Measurements from ENCODE around the gene TMEM255B. TPM values are rescaled to one million over a fixed set of nuclear protein-coding genes. Genes with fewer than 3 reads are reported as not detected.

TMEM255B gene
- total RNA-seq, 2 donors from 2014 or later: 0.96 to 4.6 TPM

GRCh38 chr13:113816254-113816929 is 57.4 kb downstream of the TMEM255B start:
- no peaks in the 10 kb centered on the region for H3K9me3 ChIP-seq
- H3K27ac ChIP-seq: no peak overlapping the region
- intact Hi-C loops (cut with DNase I): loop anchor here (2.0 kb wide), 2 partner anchors 88 to 130 kb away; no protein-coding TSS in a partner anchor
- H3K36me3 ChIP-seq: no peaks in the 10 kb centered on the region
- 76% methylated on average over 24 of the region's 25 CpGs for WGBS
- no peak for DNase-seq (ENCODE audit: low spot score)
- H3K4me3 ChIP-seq: no peak overlapping the region
- TF ChIP-seq POLR2AphosphoS5 (IDR thresholded peaks at IDR 0.05) (no peak), CTCF (IDR thresholded peaks at IDR 0.05) (no peak), POLR2A (IDR thresholded peaks at IDR 0.05) (no peak)
- H3K27me3 ChIP-seq (replicated peaks; ENCODE audit: insufficient read depth): no peaks in the 10 kb centered on the region
- peaks cover 7% of the 10 kb centered on the region for H3K4me1 ChIP-seq (replicated peaks)

GRCh38 chr13:113816946-113817859 is 58.2 kb downstream of the TMEM255B start:
- H3K36me3 ChIP-seq: no peaks in the 10 kb centered on the region
- 18% methylated on average over 23 of the region's 24 CpGs for WGBS
- peak; percentile 88 for DNase-seq (ENCODE audit: low spot score)
- TF ChIP-seq POLR2AphosphoS5 (IDR thresholded peaks at IDR 0.05): peak; percentile 46
- peak; percentile 61 to 93 (median 86) for TF ChIP-seq CTCF (IDR thresholded peaks at IDR 0.05)
- no peak for TF ChIP-seq POLR2A (IDR thresholded peaks at IDR 0.05)
- peak overlapping the region in 1 of 2 donors; percentile 8 for H3K27ac ChIP-seq
- no peak overlapping the region for H3K4me3 ChIP-seq
- no peaks in the 10 kb centered on the region for H3K9me3 ChIP-seq
- peaks cover 14% of the 10 kb centered on the region for H3K4me1 ChIP-seq (replicated peaks)
- intact Hi-C loops (cut with DNase I): loop anchor here (2.0 kb wide), 2 partner anchors 88 to 130 kb away; no protein-coding TSS in a partner anchor
- H3K27me3 ChIP-seq (replicated peaks; ENCODE audit: insufficient read depth): no peaks in the 10 kb centered on the region

GRCh38 chr13:113817860-113818691 is 59.0 kb downstream of the TMEM255B start:
- no peaks in the 10 kb centered on the region for H3K27me3 ChIP-seq (replicated peaks; ENCODE audit: insufficient read depth)
- intact Hi-C loops (cut with DNase I): loop anchor here (2.0 kb wide), 2 partner anchors 87 to 129 kb away; no protein-coding TSS in a partner anchor
- 87% methylated on average over 57 of the region's 60 CpGs for WGBS
- no peak for DNase-seq (ENCODE audit: low spot score)
- no peaks in the 10 kb centered on the region for H3K36me3 ChIP-seq
- H3K27ac ChIP-seq: peak overlapping the region in 1 of 2 donors; percentile 8
- no peak for TF ChIP-seq POLR2AphosphoS5 (IDR thresholded peaks at IDR 0.05)
- no peak for TF ChIP-seq POLR2A (IDR thresholded peaks at IDR 0.05)
- TF ChIP-seq CTCF (IDR thresholded peaks at IDR 0.05): no peak
- H3K9me3 ChIP-seq: no peaks in the 10 kb centered on the region
- no peak overlapping the region for H3K4me3 ChIP-seq
- H3K4me1 ChIP-seq (replicated peaks): peaks cover 14% of the 10 kb centered on the region

GRCh38 chr13:113818700-113819295 is 59.8 kb downstream of the TMEM255B start:
- Histone ChIP-seq H3K9me3 (no peaks in the 10 kb centered on the region), H3K27me3 (replicated peaks; ENCODE audit: insufficient read depth) (no peaks in the 10 kb centered on the region), H3K4me1 (replicated peaks) (peaks cover 14% of the 10 kb centered on the region), H3K27ac (no peak overlapping the region), H3K4me3 (no peak overlapping the region), H3K36me3 (no peaks in the 10 kb centered on the region)
- no peak for DNase-seq (ENCODE audit: low spot score)
- intact Hi-C loops (cut with DNase I): no loop called here
- TF ChIP-seq CTCF (IDR thresholded peaks at IDR 0.05) (no peak), POLR2A (IDR thresholded peaks at IDR 0.05) (no peak), POLR2AphosphoS5 (IDR thresholded peaks at IDR 0.05) (no peak)
- WGBS: 93% methylated on average over 24 of the region's 26 CpGs

All from prostate gland (tissue), 2 donors.